Measurements from ENCODE around the gene HEATR5B. TPM values are rescaled to one million over a fixed set of nuclear protein-coding genes. Genes with fewer than 3 reads are reported as not detected.

The HEATR5B gene
- total RNA-seq, 1 experiment from 2014 or later: 14.5 TPM

DNA sequence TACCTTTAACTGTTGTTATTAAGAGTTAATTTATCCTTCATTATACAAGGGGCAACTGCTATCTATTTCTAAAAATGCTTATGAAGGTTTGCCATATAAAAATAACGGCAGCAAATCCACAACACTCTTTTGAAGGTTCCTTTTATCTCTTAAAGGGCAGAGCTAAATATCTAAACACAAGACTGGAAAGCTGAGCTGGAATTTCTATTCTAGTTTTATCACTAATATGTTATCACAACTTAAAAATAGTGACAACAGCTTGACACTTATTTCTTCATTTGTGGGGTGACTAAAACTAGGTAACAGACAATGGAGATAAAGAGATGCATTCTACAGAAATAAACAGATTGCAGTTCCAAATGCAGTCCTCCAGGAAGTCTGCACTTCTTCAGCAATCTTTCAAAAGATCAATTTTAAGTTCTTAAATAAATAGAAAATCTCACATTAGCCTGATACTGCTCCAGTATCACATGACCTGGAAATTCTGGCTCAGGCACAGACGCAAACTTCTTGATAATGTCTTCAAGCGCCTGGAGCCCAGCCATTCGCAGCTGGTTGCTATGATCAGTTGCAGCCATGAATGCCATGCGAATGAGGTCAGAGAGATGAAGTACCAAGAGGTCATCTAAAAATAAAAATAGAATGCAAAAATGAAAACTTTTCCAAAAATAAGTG is 63.8 kb downstream of the HEATR5B start:
- ChIA-PET CTCF (interaction anchor here (0.9 kb wide), 1 partner anchor 32 kb away, joined by 3 read pairs; no protein-coding TSS in a partner anchor), POLR2A (no interaction called here)
- BruUV-seq (replicated peaks): no TSS peak
- no peak overlapping the region for H3K27ac Mint-ChIP-seq (ENCODE audit: low read depth, unreplicated experiment)
- H3K4me3 Mint-ChIP-seq (ENCODE audit: unreplicated experiment): no peak overlapping the region
- no peaks in the 10 kb centered on the region for H3K27me3 Mint-ChIP-seq (ENCODE audit: insufficient read depth, unreplicated experiment)
- peaks cover 64% of the 10 kb centered on the region for H3K36me3 Mint-ChIP-seq (ENCODE audit: insufficient read depth, unreplicated experiment)
- no peak for DNase-seq (ENCODE audit: unreplicated experiment)
- H3K4me1 Mint-ChIP-seq (ENCODE audit: insufficient read depth, unreplicated experiment): no peaks in the 10 kb centered on the region
- TF ChIP-seq, protein P1, sequence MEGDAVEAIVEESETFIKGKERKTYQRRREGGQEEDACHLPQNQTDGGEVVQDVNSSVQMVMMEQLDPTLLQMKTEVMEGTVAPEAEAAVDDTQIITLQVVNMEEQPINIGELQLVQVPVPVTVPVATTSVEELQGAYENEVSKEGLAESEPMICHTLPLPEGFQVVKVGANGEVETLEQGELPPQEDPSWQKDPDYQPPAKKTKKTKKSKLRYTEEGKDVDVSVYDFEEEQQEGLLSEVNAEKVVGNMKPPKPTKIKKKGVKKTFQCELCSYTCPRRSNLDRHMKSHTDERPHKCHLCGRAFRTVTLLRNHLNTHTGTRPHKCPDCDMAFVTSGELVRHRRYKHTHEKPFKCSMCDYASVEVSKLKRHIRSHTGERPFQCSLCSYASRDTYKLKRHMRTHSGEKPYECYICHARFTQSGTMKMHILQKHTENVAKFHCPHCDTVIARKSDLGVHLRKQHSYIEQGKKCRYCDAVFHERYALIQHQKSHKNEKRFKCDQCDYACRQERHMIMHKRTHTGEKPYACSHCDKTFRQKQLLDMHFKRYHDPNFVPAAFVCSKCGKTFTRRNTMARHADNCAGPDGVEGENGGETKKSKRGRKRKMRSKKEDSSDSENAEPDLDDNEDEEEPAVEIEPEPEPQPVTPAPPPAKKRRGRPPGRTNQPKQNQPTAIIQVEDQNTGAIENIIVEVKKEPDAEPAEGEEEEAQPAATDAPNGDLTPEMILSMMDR (IDR thresholded peaks at IDR 0.05; ENCODE audit: unreplicated experiment): no peak
- intact Hi-C loops (cut with micrococcal nuclease): no loop called here
- H3K9me3 Mint-ChIP-seq (ENCODE audit: unreplicated experiment): no peaks in the 10 kb centered on the region

DNA sequence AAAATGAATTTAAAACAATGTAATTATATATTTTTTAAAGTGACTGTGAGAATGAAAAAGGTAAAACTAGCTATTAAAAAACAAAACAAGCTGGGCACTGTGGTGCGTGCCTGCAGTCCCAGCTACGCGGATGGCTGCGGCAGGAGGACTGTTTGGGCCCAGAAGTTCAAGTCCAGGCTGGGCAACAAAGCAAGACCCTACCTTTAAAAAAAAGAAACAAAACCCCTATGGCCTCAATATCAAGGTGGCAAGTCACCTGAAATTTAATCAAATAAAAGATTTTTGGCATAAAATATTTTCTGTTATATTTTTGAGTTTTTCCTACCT is 70.9 kb downstream of the HEATR5B start:
- Mint-ChIP-seq H3K4me3 (ENCODE audit: unreplicated experiment) (no peak overlapping the region), H3K27ac (ENCODE audit: low read depth, unreplicated experiment) (no peak overlapping the region), H3K9me3 (ENCODE audit: unreplicated experiment) (no peaks in the 10 kb centered on the region), H3K4me1 (ENCODE audit: insufficient read depth, unreplicated experiment) (no peaks in the 10 kb centered on the region), H3K36me3 (ENCODE audit: insufficient read depth, unreplicated experiment) (peaks cover 70% of the 10 kb centered on the region), H3K27me3 (ENCODE audit: insufficient read depth, unreplicated experiment) (no peaks in the 10 kb centered on the region)
- no TSS peak for BruUV-seq (replicated peaks)
- TF ChIP-seq, protein P1 (IDR thresholded peaks at IDR 0.05; ENCODE audit: unreplicated experiment): no peak
- POLR2A ChIA-PET: no interaction called here
- intact Hi-C loops (cut with micrococcal nuclease): no loop called here
- CTCF ChIA-PET: interaction anchor here (0.9 to 1.0 kb wide), 2 partner anchors 19 to 383 kb away, joined by 3 to 4 read pairs; no protein-coding TSS in a partner anchor
- DNase-seq (ENCODE audit: unreplicated experiment): no peak

DNA sequence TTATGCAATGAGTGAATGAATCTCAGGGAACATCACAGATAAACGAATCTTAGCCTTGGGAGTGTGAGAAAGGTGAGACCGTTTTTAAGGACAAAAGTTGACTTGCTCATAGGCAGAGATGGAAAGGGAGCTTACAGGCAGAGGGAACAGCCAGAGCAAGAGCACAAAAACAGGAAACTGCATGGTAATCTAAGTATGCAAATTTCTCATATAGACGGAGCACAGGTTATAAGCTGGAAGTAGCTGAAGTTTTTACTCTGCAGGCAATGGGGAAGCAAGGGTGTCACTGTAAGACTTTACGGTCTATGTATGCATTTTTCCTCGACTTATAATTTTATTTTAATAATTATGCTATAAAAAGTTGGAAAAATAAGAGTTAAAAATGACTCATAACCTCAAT is 73.0 kb downstream of the HEATR5B start:
- Mint-ChIP-seq H3K36me3 (ENCODE audit: insufficient read depth, unreplicated experiment) (peaks cover 52% of the 10 kb centered on the region), H3K27ac (ENCODE audit: low read depth, unreplicated experiment) (no peak overlapping the region), H3K9me3 (ENCODE audit: unreplicated experiment) (no peaks in the 10 kb centered on the region), H3K4me1 (ENCODE audit: insufficient read depth, unreplicated experiment) (no peaks in the 10 kb centered on the region), H3K4me3 (ENCODE audit: unreplicated experiment) (no peak overlapping the region), H3K27me3 (ENCODE audit: insufficient read depth, unreplicated experiment) (no peaks in the 10 kb centered on the region)
- intact Hi-C loops (cut with micrococcal nuclease): no loop called here
- POLR2A ChIA-PET: no interaction called here
- DNase-seq (ENCODE audit: unreplicated experiment): no peak
- TF ChIP-seq, protein P1 (IDR thresholded peaks at IDR 0.05; ENCODE audit: unreplicated experiment): no peak
- CTCF ChIA-PET: interaction anchor here (0.7 kb wide), 2 partner anchors 39 to 229 kb away, joined by 3 read pairs; no protein-coding TSS in a partner anchor
- BruUV-seq (replicated peaks): no TSS peak

DNA sequence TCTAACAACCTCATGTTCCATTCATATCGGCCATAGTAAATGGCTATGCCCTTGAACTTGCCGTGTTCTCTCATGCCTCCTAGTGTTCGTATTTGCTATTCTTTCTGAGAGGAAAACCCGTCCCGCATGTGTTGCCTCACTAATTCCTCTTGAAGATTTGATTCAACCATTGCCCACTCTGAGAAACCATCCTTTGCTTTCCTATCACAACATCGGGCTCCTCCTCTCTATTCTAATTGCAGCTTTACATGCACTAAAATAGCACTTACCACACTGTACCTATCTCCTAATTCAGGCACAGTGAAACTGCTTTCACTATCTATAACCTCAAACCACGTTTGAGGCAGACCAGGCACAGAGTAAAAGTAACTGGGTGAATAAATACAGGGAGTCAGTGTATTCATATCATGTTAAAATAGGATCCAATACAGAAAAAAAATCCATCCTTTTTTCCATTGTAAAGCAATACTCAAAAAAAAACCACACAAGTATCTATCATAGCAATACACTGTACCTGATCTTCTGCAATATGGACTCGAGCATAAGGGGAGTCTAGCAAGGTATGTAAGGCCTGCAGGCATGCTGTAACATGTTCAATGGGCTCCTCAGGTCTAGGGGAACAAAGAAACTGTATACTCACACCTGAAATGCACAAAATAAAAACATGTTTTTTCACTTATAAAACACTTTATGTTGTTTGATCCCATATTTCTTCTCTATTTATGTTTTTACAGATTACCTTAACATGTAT is 78.9 kb downstream of the HEATR5B start:
- intact Hi-C loops (cut with micrococcal nuclease): loop anchor here (1.0 to 10.0 kb wide), 3 partner anchors 130 to 224 kb away; no protein-coding TSS in a partner anchor
- DNase-seq (ENCODE audit: unreplicated experiment): peak; percentile 36
- Mint-ChIP-seq H3K36me3 (ENCODE audit: insufficient read depth, unreplicated experiment) (peaks cover 61% of the 10 kb centered on the region), H3K4me1 (ENCODE audit: insufficient read depth, unreplicated experiment) (no peaks in the 10 kb centered on the region), H3K27me3 (ENCODE audit: insufficient read depth, unreplicated experiment) (no peaks in the 10 kb centered on the region), H3K9me3 (ENCODE audit: unreplicated experiment) (no peaks in the 10 kb centered on the region), H3K27ac (ENCODE audit: low read depth, unreplicated experiment) (no peak overlapping the region), H3K4me3 (ENCODE audit: unreplicated experiment) (no peak overlapping the region)
- TF ChIP-seq, protein P1 (IDR thresholded peaks at IDR 0.05; ENCODE audit: unreplicated experiment): peak; percentile 40
- BruUV-seq (replicated peaks): no TSS peak
- ChIA-PET CTCF (interaction anchor here (1.3 to 1.6 kb wide), 2 partner anchors 30 to 225 kb away, joined by 4 to 5 read pairs; no protein-coding TSS in a partner anchor), POLR2A (no interaction called here)
